ENCODE measurements around the gene TCERG1L. TPM values are rescaled to one million over a fixed set of nuclear protein-coding genes. Genes with fewer than 3 reads are reported as not detected.

TCERG1L gene
- total RNA-seq, 1 donor from 2014 or later = 0.07 TPM

DNA sequence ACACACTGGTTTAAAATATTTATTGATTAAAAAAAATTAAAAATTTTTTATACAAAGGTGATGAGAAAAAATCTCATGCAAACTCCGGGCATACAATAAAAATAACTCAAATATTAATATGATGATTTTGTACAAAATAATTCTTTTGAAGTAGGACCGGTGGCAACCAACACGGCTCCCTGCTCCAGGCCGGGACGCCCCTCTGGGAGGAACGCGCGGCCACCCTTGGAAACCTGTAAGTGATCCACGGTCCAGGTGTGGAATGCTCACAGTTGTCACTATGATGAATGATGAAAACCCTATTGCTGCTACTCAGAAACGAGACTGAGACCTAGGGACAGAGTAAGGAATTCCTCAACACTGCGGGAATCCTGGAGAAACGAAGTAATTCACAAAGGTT lies 219.1 kb downstream of the TCERG1L start:
- no peaks in the 10 kb centered on the region for H3K9me3 Mint-ChIP-seq
- no peaks in the 10 kb centered on the region for H3K27me3 Mint-ChIP-seq (ENCODE audit: low read depth)
- no peaks in the 10 kb centered on the region for H3K4me1 Mint-ChIP-seq (ENCODE audit: low read depth)
- no peak overlapping the region for H3K4me3 Mint-ChIP-seq (ENCODE audit: low read depth)
- no peaks in the 10 kb centered on the region for H3K36me3 Mint-ChIP-seq (ENCODE audit: low read depth)
- DNase-seq (ENCODE audit: low spot score) = no peak
- no peak overlapping the region for H3K27ac Mint-ChIP-seq
- intact Hi-C loops (cut with micrococcal nuclease) = no loop called here

DNA sequence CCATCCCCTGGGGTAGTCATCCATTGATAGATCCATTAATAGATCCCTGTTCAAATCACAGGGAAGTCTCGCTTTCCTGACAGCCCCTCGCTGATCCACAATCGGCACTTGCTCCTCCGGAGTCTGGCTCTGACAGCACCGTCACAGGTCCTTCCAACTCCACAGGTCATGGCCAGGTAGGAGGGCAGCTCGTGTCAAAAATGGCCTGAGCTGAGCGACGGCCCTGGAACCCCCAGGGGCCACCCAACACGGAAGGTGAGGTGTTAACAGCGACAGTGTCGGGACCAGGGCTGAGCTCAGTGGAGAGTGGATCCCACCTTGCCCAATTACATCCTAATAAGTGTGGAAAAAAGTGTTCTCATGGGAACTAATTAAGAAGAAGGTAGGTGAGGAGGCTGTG lies 219.8 kb downstream of the TCERG1L start:
- Mint-ChIP-seq H3K9me3 (no peaks in the 10 kb centered on the region), H3K36me3 (ENCODE audit: low read depth) (no peaks in the 10 kb centered on the region), H3K4me3 (ENCODE audit: low read depth) (no peak overlapping the region), H3K27ac (no peak overlapping the region), H3K27me3 (ENCODE audit: low read depth) (no peaks in the 10 kb centered on the region), H3K4me1 (ENCODE audit: low read depth) (no peaks in the 10 kb centered on the region)
- no peak for DNase-seq (ENCODE audit: low spot score)
- intact Hi-C loops (cut with micrococcal nuclease) = no loop called here

GRCh38 chr10:131090761-131091661 lies 220.5 kb downstream of the TCERG1L start:
- H3K27me3 Mint-ChIP-seq (ENCODE audit: low read depth) = no peaks in the 10 kb centered on the region
- H3K9me3 Mint-ChIP-seq = no peaks in the 10 kb centered on the region
- no peak for DNase-seq (ENCODE audit: low spot score)
- H3K27ac Mint-ChIP-seq = no peak overlapping the region
- intact Hi-C loops (cut with micrococcal nuclease) = no loop called here
- H3K4me3 Mint-ChIP-seq (ENCODE audit: low read depth) = no peak overlapping the region
- H3K4me1 Mint-ChIP-seq (ENCODE audit: low read depth) = no peaks in the 10 kb centered on the region
- H3K36me3 Mint-ChIP-seq (ENCODE audit: low read depth) = no peaks in the 10 kb centered on the region

DNA sequence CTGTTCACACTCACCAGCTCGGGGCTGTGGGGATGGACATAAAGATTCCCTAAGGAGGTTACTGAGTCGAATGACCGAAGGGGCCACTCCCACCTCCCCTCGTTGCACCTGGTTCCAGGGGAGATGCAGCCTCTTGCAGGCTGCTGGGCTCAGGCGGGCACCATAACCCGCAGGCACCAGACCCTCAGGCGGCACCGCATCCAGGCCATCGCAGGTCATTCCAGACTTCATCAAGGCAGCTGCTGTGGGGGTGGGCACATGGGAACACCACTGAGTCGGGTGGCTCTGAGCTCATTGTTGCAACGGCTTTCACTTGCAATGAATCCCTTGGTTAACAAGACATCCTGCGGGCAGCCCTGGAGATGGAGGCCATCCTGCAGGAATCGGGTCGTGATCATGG lies 221.7 kb downstream of the TCERG1L start:
- intact Hi-C loops (cut with micrococcal nuclease) = no loop called here
- no peak for DNase-seq (ENCODE audit: low spot score)
- no peaks in the 10 kb centered on the region for H3K9me3 Mint-ChIP-seq
- no peaks in the 10 kb centered on the region for H3K27me3 Mint-ChIP-seq (ENCODE audit: low read depth)
- H3K36me3 Mint-ChIP-seq (ENCODE audit: low read depth) = no peaks in the 10 kb centered on the region
- no peak overlapping the region for H3K4me3 Mint-ChIP-seq (ENCODE audit: low read depth)
- H3K4me1 Mint-ChIP-seq (ENCODE audit: low read depth) = no peaks in the 10 kb centered on the region
- no peak overlapping the region for H3K27ac Mint-ChIP-seq

- Mint-ChIP-seq H3K27me3 (ENCODE audit: low read depth) (no peaks in the 10 kb centered on the region), H3K9me3 (no peaks in the 10 kb centered on the region), H3K36me3 (ENCODE audit: low read depth) (no peaks in the 10 kb centered on the region), H3K4me3 (ENCODE audit: low read depth) (no peak overlapping the region), H3K4me1 (ENCODE audit: low read depth) (no peaks in the 10 kb centered on the region), H3K27ac (no peak overlapping the region)
- DNase-seq (ENCODE audit: low spot score) = no peak
- intact Hi-C loops (cut with micrococcal nuclease) = no loop called here
Observed at GRCh38 chr10:131089150-131089549, 222.4 kb downstream of the TCERG1L start.

GRCh38 chr10:131088619-131089018 lies 222.9 kb downstream of the TCERG1L start:
- Mint-ChIP-seq H3K4me1 (ENCODE audit: low read depth) (no peaks in the 10 kb centered on the region), H3K27me3 (ENCODE audit: low read depth) (no peaks in the 10 kb centered on the region), H3K4me3 (ENCODE audit: low read depth) (no peak overlapping the region), H3K36me3 (ENCODE audit: low read depth) (no peaks in the 10 kb centered on the region), H3K9me3 (no peaks in the 10 kb centered on the region), H3K27ac (no peak overlapping the region)
- intact Hi-C loops (cut with micrococcal nuclease) = no loop called here
- DNase-seq (ENCODE audit: low spot score) = no peak

DNA sequence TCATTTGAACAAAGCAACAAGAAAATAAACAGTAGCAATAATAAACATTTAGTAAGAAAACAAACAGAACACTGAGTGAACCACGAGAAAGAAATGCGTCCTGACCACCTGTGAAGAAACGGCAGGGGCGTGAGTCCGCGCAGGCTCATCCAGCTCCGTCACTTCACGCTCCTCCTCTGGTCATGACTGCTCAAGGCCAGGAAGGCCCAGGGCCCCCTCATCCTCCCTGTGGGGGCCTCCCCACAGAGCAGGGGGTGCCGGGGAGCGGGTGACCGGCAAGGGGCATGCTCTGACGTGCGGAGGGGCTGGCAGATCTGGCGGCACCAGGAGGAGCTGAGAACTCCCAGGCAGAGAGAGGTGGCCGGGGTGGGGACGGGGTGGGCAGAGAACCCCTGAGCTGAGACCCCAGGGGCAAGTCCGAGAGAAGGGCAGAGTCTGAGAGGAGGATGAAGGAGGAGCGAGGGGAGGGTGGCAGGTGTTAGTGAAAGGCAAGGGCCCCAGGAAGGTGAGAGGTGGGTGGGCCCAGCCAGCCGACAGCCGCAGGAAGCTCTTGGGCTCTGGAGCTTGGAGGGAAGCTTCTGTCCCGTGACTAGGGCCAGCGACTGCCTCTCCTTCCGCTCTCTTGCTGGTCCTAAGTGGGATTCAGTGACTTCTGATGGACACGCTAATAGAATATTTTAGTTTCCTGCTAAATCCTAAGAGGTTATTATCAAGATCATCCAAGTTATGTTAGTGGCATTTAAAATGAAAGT lies 223.9 kb downstream of the TCERG1L start:
- Mint-ChIP-seq H3K36me3 (ENCODE audit: low read depth) (no peaks in the 10 kb centered on the region), H3K4me1 (ENCODE audit: low read depth) (no peaks in the 10 kb centered on the region), H3K27me3 (ENCODE audit: low read depth) (no peaks in the 10 kb centered on the region), H3K4me3 (ENCODE audit: low read depth) (no peak overlapping the region), H3K27ac (no peak overlapping the region), H3K9me3 (no peaks in the 10 kb centered on the region)
- DNase-seq (ENCODE audit: low spot score) = no peak
- intact Hi-C loops (cut with micrococcal nuclease) = no loop called here

- DNase-seq (ENCODE audit: low spot score) = no peak
- H3K27ac Mint-ChIP-seq = no peak overlapping the region
- intact Hi-C loops (cut with micrococcal nuclease) = no loop called here
- peaks cover 3% of the 10 kb centered on the region for H3K4me1 Mint-ChIP-seq (ENCODE audit: low read depth)
- H3K4me3 Mint-ChIP-seq (ENCODE audit: low read depth) = no peak overlapping the region
- no peaks in the 10 kb centered on the region for H3K27me3 Mint-ChIP-seq (ENCODE audit: low read depth)
- H3K36me3 Mint-ChIP-seq (ENCODE audit: low read depth) = no peaks in the 10 kb centered on the region
- H3K9me3 Mint-ChIP-seq = no peaks in the 10 kb centered on the region
Observed at GRCh38 chr10:131086511-131086910, 225.0 kb downstream of the TCERG1L start.

DNA sequence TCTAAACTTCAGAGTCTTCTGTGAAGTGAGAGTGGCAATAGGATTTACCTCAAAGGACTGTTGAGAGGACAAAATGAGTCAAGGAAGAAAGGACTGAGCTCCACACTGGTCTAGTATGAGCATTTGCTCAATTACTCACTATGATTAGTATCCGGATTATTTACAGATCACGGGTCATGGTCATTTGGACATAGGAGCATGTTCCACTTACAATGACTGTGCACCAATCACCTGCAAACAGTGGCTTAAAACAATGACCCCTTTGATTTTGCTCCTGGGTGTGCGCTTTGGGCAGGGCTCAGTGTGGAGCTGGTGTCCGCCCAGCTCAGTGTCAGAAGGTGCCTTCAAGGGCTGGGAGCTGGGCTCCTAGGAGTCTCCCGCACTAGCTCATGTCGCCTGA lies 225.4 kb downstream of the TCERG1L start:
- H3K27ac Mint-ChIP-seq = no peak overlapping the region
- intact Hi-C loops (cut with micrococcal nuclease) = no loop called here
- H3K4me3 Mint-ChIP-seq (ENCODE audit: low read depth) = no peak overlapping the region
- no peaks in the 10 kb centered on the region for H3K36me3 Mint-ChIP-seq (ENCODE audit: low read depth)
- H3K9me3 Mint-ChIP-seq = no peaks in the 10 kb centered on the region
- peaks cover 7% of the 10 kb centered on the region for H3K4me1 Mint-ChIP-seq (ENCODE audit: low read depth)
- DNase-seq (ENCODE audit: low spot score) = no peak
- H3K27me3 Mint-ChIP-seq (ENCODE audit: low read depth) = no peaks in the 10 kb centered on the region

DNA sequence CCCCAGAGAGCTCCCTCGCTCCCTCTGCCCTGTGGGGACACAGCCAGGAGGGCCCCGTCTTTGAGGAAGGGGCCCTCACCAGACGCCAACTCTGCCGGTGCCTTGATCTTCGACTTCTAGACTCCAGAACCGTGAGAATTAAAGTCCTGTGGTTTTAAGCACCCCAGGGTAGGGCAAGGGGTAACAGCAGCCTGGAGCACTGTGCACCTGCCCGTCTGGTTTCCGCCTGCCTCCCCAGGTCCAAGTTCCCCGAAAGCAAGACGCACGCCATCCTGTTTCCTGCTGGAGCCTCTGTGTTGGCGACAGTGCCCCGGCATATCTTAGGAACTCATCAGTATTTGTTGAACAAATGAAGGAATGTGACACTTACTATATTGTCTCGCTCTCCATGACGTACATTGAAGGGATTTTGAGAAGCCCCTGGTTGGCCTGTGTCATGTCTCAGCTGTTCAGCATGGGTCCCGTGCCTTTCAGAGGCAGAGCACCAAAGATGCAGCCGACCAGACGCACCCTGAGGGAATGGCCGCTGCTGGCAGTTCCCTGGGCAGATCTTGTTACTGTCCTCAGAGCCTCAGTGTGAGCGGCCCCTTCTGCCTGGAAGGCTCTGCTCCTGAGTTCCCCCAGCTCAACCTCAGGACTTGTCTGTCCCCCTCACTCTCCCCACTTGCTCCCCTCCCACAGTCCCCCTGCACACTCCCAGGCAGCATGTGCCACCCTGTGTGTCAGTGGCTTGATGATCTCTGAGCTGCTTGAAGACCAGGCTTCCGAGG lies 226.2 kb downstream of the TCERG1L start:
- no peak overlapping the region for H3K4me3 Mint-ChIP-seq (ENCODE audit: low read depth)
- H3K27ac Mint-ChIP-seq = no peak overlapping the region
- no peaks in the 10 kb centered on the region for H3K27me3 Mint-ChIP-seq (ENCODE audit: low read depth)
- peaks cover 12% of the 10 kb centered on the region for H3K4me1 Mint-ChIP-seq (ENCODE audit: low read depth)
- no peaks in the 10 kb centered on the region for H3K9me3 Mint-ChIP-seq
- DNase-seq (ENCODE audit: low spot score) = no peak
- intact Hi-C loops (cut with micrococcal nuclease) = no loop called here
- H3K36me3 Mint-ChIP-seq (ENCODE audit: low read depth) = no peaks in the 10 kb centered on the region

DNA sequence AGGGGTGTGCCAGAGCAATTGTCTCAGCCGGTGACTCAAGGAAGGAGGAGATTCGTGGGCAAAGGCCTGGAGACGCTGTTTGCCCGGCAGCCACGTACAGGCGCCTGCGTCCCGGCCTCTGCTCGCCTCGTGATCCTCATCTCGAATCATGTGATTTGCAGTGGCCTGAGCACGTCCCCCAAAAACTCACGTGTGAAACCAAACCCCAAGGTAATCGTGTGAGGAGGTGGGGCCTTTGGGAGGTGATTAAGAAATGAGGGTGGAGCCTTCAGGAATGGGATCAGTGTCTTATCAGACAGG lies 226.8 kb downstream of the TCERG1L start:
- intact Hi-C loops (cut with micrococcal nuclease) = no loop called here
- peaks cover 12% of the 10 kb centered on the region for H3K4me1 Mint-ChIP-seq (ENCODE audit: low read depth)
- no peaks in the 10 kb centered on the region for H3K27me3 Mint-ChIP-seq (ENCODE audit: low read depth)
- no peak overlapping the region for H3K27ac Mint-ChIP-seq
- no peaks in the 10 kb centered on the region for H3K36me3 Mint-ChIP-seq (ENCODE audit: low read depth)
- H3K4me3 Mint-ChIP-seq (ENCODE audit: low read depth) = no peak overlapping the region
- DNase-seq (ENCODE audit: low spot score) = no peak
- H3K9me3 Mint-ChIP-seq = no peaks in the 10 kb centered on the region

- DNase-seq (ENCODE audit: low spot score) = no peak
- Mint-ChIP-seq H3K27me3 (ENCODE audit: low read depth) (no peaks in the 10 kb centered on the region), H3K27ac (no peak overlapping the region), H3K4me3 (ENCODE audit: low read depth) (no peak overlapping the region), H3K36me3 (ENCODE audit: low read depth) (no peaks in the 10 kb centered on the region), H3K4me1 (ENCODE audit: low read depth) (peaks cover 12% of the 10 kb centered on the region), H3K9me3 (no peaks in the 10 kb centered on the region)
- intact Hi-C loops (cut with micrococcal nuclease) = no loop called here
Observed at GRCh38 chr10:131083915-131084790, 227.4 kb downstream of the TCERG1L start.

Data from activated T-helper 2 cell treated with anti-CD3 and anti-CD28 coated beads, Interferon-gamma antibody, Interleukin-2, Interleukin-4, amounts not matched to agents 10 μg/mL and 5 μg/mL and 100 μg/mL, durations not matched to agents 14 hours and 24 hours and 36 hours (primary cell).